Muscle of leg (tissue), 11 donors: ENCODE data around the gene TEAD2. TPM values are rescaled to one million over a fixed set of nuclear protein-coding genes. Genes with fewer than 3 reads are reported as not detected.
A peak's percentile ranks its signal among the peaks of the same experiment; 100 is the strongest.

ENCODE experiments used
- DNase-seq: peaks from one replicate; pipeline ENCODE4 v3.0.0; 2013
- H3K27ac ChIP-seq: one replicate; pipeline ENCODE4 v1.5.1; 2013; ENCODE audit warnings: mild to moderate bottlenecking, low read length, control low read depth
- H3K27me3 ChIP-seq: one replicate; pipeline ENCODE4 v1.6.1; 2013; ENCODE audit warnings: low read length; ENCODE audit not compliant: control insufficient read depth, insufficient read depth
- H3K36me3 ChIP-seq: one replicate; pipeline ENCODE4 v1.6.1; 2013; ENCODE audit warnings: low read length; ENCODE audit not compliant: control insufficient read depth, insufficient read depth
- H3K4me1 ChIP-seq: one replicate; pipeline ENCODE4 v1.6.1; 2013; ENCODE audit warnings: low read length; ENCODE audit not compliant: control insufficient read depth, insufficient read depth
- H3K4me3 ChIP-seq: one replicate; pipeline ENCODE4 v1.5.1; 2013; ENCODE audit warnings: low read length, control low read depth
- H3K9me3 ChIP-seq: replicated peaks from 2 replicates; pipeline ENCODE4 v1.6.1; 2013; ENCODE audit warnings: low read depth, low read length; ENCODE audit not compliant: control insufficient read depth
- WGBS: methylation state at CpG from one replicate; pipeline ENCODE4 v1.1.5; 2013; ENCODE audit warnings: missing lambda C conversion rate; ENCODE audit not compliant: insufficient coverage; 5-methylcytosine and 5-hydroxymethylcytosine counted together
- polyA plus RNA-seq, 8 donors: library from polyadenylated mRNA; unstranded; fragments of 120-200 nt; gene quantifications; one replicate each; pipeline versions ENCODE4 v1.2.1 to v1.2.3, GENCODE V29; 2013; ENCODE audit warnings: inconsistent platforms in 1 of 8, low replicate concordance in 1 of 8; ENCODE audit not compliant: insufficient read length in 8 of 8, insufficient read depth in 1 of 8
- total RNA-seq: library from RNA; stranded (reverse); fragments of 120-200 nt; gene quantifications from one replicate; pipeline ENCODE4 v1.2.4, GENCODE V29; 2013

Gene TEAD2
- total and polyA plus RNA-seq, 9 donors = 43.0 to 82.6 (median 74.0) TPM

- peaks cover 21% of the 10 kb centered on the region for H3K27me3 ChIP-seq
- peak overlapping the region; percentile 27 for H3K4me3 ChIP-seq
- DNase-seq = peak; percentile 97
- peaks cover 26% of the 10 kb centered on the region for H3K4me1 ChIP-seq
- WGBS = 9% methylated on average over 44 of the region's 47 CpGs
- peaks cover 41% of the 10 kb centered on the region for H3K36me3 ChIP-seq
- peak overlapping the region; percentile 67 for H3K27ac ChIP-seq
- no peaks in the 10 kb centered on the region for H3K9me3 ChIP-seq
These were observed 22.7 kb downstream of the TEAD2 start for GRCh38 chr19:49339301-49340068.

DNA sequence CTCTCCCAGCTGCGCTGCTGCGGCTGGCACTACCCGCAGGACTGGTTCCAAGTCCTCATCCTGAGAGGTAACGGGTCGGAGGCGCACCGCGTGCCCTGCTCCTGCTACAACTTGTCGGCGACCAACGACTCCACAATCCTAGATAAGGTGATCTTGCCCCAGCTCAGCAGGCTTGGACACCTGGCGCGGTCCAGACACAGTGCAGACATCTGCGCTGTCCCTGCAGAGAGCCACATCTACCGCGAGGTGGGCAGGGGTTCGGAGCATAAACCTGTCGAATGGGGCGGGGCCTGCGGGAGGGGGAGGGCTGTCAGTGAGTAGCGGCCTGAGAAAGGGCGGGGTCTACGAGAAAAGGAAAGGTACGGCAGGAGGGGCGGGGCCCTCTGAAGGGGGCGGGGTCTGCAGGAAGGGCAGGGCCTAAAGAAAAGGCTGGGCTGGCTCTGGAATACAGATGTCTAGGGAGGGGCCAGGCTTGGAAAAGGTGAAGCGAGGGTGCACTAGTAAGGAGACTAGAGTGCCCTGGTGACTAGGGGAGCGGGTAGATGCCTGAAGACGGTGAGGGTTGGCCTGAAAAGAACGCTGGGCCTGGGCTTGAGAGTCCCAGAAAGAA, 23.4 kb downstream of the TEAD2 start:
- peaks cover 21% of the 10 kb centered on the region for H3K27me3 ChIP-seq

DNA sequence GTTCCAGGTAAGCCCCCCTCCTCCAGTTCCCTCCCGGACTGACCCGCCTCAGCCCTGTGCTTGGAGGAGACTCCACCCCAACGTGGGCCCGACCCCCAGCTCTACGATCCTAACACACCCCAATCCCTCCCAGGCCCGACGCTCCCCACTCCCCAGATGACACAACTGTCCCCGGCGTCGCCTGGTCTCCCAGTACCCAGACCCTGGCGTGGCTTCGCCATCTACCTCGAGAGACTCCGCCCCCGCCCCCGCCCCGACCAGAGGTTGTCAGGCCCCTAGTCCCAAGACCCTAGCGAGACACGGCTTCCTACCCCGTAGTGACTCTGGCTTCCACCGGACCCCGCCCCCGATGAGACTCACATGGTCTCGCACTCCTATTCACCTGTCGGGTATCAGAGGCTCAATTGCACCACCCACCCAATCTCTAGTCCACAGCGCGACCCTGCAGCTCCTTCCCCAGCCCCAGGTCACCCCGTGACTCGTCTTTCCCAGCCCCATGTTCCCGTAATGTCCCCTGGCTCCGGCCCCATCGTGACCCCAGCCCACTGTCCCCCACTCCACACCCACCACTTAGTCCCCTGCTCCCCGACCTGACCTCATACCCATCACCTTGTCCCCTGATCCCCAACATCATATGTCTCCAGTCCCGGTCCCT, 24.1 kb downstream of the TEAD2 start:
- H3K27ac ChIP-seq = no peak overlapping the region
- 13% methylated on average over 34 of the region's 34 CpGs for WGBS
- H3K27me3 ChIP-seq = peaks cover 21% of the 10 kb centered on the region
- H3K4me1 ChIP-seq = peaks cover 26% of the 10 kb centered on the region
- H3K36me3 ChIP-seq = peaks cover 30% of the 10 kb centered on the region
- peak; percentile 25 for DNase-seq
- no peak overlapping the region for H3K4me3 ChIP-seq
- no peaks in the 10 kb centered on the region for H3K9me3 ChIP-seq

More for the DNA sequence above, 23.4 kb downstream of the TEAD2 start:
- H3K36me3 ChIP-seq = peaks cover 34% of the 10 kb centered on the region
- no peak overlapping the region for H3K27ac ChIP-seq
- H3K9me3 ChIP-seq = no peaks in the 10 kb centered on the region
- peak; percentile 62 for DNase-seq
- peaks cover 26% of the 10 kb centered on the region for H3K4me1 ChIP-seq
- H3K4me3 ChIP-seq = peak overlapping the region; percentile 27
- 7% methylated on average over 26 of the region's 30 CpGs for WGBS

DNA sequence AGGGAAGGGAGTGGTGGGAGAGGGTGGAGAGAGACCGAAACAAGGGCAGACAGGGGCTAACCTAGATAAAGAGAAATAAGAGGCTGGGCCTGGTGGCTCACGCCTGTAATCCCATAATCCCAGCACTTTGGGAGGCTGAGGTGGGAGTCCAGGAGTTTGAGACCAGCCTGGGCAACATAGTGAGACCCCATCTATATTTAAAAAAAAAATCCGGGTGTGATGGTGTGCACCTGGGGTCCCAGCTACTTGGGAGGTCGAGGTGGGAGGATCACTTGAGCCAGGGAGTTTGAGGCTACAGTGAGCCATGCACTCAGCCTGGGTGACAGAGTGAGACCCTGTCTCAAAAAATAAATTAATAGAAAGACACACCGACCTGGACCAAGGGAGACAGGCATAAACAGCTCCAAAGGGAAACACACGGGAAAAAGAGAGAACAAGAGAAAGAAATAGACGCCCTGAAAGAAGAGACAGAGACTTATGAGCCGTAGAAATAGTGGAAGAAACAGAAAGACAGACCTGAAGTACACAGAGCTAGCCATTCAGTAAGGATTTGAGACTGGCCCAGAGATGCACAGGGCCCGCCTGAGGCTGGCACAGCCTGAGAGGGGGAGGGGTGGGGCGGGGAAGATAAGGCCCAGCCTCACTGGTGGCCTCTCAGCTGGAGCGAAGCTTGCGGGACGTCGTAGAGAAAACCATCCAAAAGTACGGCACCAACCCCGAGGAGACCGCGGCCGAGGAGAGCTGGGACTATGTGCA, 24.8 kb downstream of the TEAD2 start:
- H3K4me1 ChIP-seq = peaks cover 26% of the 10 kb centered on the region
- no peak for DNase-seq
- peaks cover 21% of the 10 kb centered on the region for H3K27me3 ChIP-seq
- no peak overlapping the region for H3K27ac ChIP-seq
- H3K9me3 ChIP-seq = no peaks in the 10 kb centered on the region
- 33% methylated on average over 11 of the region's 19 CpGs for WGBS
- no peak overlapping the region for H3K4me3 ChIP-seq
- H3K36me3 ChIP-seq = peaks cover 22% of the 10 kb centered on the region

DNA sequence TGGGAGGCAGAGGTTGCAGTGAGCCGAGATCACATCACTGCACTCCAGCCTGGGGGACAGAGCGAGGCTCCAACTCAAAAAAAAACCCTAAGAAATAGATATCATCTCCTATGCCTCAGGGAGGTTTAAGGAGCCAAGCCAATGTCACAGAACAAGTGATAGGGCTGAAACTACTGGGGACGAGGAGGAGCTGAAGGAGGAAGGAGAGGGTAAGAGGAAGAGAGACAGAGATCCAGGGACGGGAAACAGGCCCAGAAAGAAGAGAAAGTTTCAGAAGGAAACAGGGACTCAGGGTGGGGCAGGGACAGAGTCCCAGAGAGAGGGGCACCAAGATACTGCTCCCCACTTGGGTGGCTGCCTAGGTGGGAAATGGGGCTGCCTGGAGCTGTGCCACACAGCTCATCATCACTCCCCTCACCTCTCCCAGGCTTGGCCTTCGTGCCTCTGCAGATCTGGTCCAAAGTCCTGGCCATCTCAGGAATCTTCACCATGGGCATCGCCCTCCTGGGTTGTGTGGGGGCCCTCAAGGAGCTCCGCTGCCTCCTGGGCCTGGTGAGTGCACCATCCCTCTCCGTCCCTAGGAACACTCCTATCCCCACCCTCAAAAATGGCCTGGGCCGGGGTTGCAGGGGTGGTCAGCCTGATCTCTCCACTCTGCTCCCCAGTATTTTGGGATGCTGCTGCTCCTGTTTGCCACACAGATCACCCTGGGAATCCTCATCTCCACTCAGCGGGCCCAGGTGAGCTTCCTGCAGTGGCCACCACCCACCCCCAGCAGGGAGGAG, 25.5 kb downstream of the TEAD2 start:
- Histone ChIP-seq H3K4me1 (peaks cover 26% of the 10 kb centered on the region), H3K4me3 (no peak overlapping the region), H3K36me3 (peaks cover 17% of the 10 kb centered on the region), H3K27me3 (peaks cover 21% of the 10 kb centered on the region), H3K27ac (no peak overlapping the region), H3K9me3 (no peaks in the 10 kb centered on the region)
- DNase-seq = no peak
- 87% methylated on average over 6 of the region's 10 CpGs for WGBS

- H3K4me1 ChIP-seq = peaks cover 24% of the 10 kb centered on the region
- H3K4me3 ChIP-seq = peak overlapping the region; percentile 15
- no peak overlapping the region for H3K27ac ChIP-seq
- peaks cover 9% of the 10 kb centered on the region for H3K36me3 ChIP-seq
- peaks cover 21% of the 10 kb centered on the region for H3K27me3 ChIP-seq
- WGBS = 88% methylated on average over 7 of the region's 14 CpGs
- H3K9me3 ChIP-seq = no peaks in the 10 kb centered on the region
- DNase-seq = no peak
These were observed 26.3 kb downstream of the TEAD2 start for GRCh38 chr19:49335784-49336481.

- no peak within 1 kb of the TSS for H3K27ac ChIP-seq
- H3K4me1 ChIP-seq = peaks cover 20% of the 10 kb centered on the region
- H3K4me3 ChIP-seq = peak within 1 kb of the TSS; percentile 15
- H3K9me3 ChIP-seq = no peaks in the 10 kb centered on the region
- WGBS = 52% methylated on average over 7 of the region's 13 CpGs
- peaks cover 2% of the 10 kb centered on the region for H3K36me3 ChIP-seq
- H3K27me3 ChIP-seq = peaks cover 21% of the 10 kb centered on the region
- DNase-seq = no peak
These were observed 27.0 kb downstream of the TEAD2 start, which contains the start of gene CD37 for GRCh38 chr19:49335071-49335783. Gene CD37, plus strand, starts transcription at chr19:49335406. Its CDS starts 135 bp downstream, at chr19:49335541.

- 40% methylated on average over 6 of the region's 8 CpGs for WGBS
- H3K4me3 ChIP-seq = no peak overlapping the region
- DNase-seq = no peak
- peaks cover 12% of the 10 kb centered on the region for H3K27me3 ChIP-seq
- peaks cover 7% of the 10 kb centered on the region for H3K4me1 ChIP-seq
- peaks cover 5% of the 10 kb centered on the region for H3K36me3 ChIP-seq
- H3K9me3 ChIP-seq = no peaks in the 10 kb centered on the region
- no peak overlapping the region for H3K27ac ChIP-seq
These were observed 28.4 kb downstream of the TEAD2 start for GRCh38 chr19:49333811-49334288.
